ENCODE data around the gene IL1RAPL1.

IL1RAPL1 gene

DNA sequence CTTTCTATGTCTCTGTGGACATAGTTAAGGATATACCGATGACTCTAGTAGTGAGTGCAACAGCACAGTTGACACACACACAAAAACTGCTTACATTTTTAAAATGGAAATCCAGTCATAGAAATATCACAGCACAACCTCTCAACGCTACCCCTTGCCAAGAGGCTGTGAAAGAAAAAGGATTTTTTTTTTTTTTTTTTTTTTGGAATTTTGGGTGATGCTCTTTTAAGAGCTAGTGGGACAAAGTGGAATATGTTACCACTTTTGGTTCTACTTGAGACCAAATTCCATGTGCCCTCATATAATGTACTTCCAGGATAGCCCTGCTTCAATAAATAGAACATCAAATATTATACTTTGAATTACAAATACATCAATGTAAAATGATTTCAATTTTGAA, 1247.1 kb downstream of the IL1RAPL1 start:
- DNase-seq = no peak

DNA sequence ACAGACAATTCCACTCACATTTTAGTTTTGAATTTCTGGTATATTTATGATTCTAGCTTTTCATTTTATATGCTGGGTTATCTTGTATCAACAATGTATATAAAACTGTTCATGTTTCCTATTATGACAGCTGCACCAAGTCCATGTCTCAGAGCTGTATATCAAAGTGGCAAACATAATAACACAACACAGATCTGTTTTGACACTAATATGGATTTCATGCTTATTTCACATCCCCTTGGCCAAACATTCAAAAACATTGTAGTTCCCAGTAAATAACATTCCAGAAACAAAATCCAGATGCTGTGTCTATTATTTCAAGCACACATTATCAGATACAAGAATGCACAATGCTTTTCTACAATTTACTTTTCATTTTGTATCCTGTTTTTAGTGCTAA, 1247.5 kb downstream of the IL1RAPL1 start:
- no peak for DNase-seq

DNA sequence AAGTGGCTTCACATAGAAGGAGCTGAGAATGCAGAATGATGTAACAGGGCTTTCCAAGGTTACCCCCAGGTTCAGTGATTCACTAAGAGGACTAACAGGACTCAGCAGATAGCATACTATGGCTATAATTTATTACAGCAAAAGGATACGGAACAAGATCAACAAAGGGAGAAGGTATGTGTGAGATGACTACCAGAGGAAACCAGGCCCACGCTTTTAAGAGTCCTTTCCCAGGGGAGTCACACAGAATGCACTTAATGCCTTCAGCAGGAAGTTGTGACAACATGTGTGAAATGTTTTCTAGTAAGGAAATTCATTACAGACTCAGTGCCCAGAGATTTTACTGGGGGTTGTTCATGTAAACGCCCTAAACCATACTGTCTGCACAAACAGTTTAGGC, 1254.5 kb downstream of the IL1RAPL1 start:
- no peak for DNase-seq

DNA sequence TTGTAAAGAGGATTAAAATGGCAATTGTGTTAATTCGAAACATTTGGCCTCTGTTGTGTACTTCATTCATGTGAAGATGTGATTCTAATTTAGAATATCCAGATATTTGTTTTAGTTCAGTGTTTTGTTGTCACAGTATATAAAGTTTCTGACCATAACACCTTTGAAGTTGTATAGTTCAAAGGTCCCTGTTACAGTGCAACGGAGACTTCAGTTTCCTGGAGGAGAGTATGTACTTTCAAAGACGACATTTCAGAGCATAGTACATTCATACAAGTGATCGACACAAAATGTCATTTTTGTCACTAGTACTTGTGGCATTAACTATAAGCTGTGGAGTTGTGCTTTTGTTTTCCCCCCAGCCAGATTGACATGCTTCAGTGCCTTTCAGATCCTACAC, 1255.3 kb downstream of the IL1RAPL1 start:
- no peak for DNase-seq

DNA sequence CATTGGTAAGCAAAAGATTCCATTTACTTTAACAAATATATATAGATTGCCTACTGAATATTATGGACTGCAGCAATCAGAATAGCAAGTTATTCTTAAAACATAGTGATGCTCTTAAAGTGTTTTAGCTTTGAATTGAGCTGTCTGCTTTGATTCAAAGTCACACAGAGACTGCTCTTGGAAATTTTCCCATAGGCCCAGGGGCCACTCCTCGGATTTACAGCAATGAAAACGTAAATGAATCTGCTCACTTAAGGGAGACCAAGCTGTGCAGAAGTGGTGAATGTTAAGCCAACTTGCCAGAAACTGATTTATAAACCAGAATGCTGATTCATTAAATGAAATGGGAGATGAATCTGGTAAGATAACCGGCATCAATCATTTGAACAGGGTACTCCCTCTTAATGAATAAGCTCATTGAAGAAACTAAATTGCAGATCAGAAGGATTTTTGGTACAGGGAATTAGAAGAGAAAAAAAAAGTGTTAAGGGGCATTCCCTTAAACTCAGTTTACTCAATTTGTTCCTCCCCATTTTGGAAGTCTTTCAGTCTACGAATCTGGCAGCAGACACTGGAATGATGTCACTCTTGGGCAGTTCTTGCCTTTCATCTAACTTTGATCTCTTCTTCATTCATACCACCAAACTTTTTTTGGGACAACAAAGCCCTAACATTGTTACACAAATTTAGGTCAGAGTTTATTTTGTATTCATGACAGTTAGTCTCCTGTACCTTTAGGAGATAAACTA, 1264.8 kb downstream of the IL1RAPL1 start:
- DNase-seq = no peak

DNA sequence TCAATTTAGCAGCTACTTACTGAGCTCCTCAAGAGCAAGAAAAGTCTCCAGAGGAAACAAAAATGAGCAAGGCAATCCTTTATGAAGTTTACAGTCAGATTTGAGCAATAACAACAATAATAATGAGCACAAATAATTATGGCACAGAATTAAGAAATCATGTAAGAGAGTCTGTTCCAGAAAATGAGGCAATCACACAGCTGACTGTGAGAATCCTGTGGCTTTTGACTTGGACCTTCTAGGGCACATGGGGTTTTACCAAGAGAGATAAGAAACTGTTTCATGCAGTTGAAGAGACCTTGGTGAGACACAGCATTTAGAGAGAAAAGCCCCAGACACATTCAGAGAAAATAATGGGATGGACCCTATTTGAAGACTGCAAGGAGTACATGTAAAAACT, 1265.5 kb downstream of the IL1RAPL1 start:
- no peak for DNase-seq

DNA sequence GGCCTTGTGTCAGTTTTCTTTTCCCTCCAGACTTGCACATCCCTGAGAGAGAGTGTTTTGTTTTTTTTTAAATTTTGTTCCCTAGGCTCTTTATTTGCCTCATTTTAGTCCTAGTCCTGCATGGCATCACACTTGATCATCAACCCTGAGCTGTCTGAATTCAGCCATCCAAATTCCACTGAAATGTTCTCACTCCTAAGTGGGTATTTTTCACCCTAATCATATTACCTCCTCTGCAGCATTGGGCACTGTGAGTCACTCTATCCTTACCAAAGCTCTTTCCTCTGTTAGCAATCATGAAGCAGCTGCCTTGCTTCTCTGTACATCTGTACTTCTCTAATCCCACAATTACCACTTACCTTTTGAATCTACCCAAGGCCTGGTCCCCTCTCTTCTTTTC, 1271.5 kb downstream of the IL1RAPL1 start:
- no peak for DNase-seq

DNA sequence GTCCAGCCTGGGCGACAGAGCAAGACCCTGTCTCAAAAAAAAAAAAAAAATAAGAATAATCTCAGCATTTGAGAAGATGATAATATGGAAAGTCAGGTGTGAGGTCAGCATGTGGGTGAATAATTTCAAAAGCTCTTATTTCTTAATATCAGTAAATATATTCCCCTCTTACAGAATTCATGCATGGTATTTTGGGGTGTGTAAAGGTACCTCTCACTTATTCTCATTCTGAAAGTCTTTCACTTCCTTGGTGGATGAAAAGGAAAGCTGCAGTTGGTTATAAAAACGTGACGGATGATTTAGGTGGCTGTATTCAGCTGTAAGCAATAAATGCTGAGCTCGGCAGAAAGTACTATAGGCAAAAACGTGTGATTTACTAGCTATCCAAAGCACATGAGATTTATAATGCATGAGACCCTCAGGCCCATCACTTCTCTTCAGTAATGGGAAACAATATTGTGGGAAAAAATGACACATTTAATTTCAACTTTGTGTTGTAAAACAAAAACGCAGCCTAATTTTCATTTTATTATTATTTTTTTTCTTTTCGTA, 1275.0 kb downstream of the IL1RAPL1 start:
- DNase-seq = no peak

DNA sequence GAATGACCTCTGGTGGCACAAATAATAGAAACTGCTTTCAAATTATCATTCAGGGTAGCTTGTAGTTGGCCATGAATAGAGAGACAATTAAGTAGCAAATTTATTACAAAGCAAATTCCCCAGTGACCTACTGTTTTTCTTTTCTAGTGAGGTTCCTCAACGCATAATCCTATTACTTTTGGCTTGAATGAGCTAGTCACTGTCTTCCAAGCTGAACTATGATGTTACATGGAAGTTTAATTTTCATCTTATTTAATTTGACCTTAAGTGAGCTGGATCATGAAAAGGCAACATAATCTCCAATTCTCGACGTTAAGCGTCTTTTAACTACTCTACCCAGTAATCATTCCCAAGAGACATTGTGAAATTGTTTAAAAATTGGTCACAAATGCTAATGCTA, 1280.7 kb downstream of the IL1RAPL1 start:
- no peak for DNase-seq

DNA sequence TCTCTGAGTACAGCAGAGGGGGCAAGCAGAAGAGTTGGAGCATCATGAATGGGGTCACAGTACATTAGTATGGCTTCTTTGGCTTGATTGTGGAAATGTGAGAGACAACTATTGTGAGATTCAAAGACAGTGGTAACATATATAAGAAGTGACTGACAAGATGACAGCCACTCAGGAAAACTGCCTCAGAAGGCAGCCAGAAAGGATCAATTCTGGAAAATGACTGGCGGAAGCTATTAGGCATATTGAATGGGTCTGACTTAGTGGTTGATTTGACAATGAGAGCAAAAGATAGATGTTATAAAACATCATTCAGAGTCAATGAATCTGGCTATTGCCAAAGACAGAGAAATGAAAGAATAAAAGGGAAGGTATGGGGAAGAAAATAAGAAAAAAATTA, 1282.6 kb downstream of the IL1RAPL1 start:
- DNase-seq = no peak

DNA sequence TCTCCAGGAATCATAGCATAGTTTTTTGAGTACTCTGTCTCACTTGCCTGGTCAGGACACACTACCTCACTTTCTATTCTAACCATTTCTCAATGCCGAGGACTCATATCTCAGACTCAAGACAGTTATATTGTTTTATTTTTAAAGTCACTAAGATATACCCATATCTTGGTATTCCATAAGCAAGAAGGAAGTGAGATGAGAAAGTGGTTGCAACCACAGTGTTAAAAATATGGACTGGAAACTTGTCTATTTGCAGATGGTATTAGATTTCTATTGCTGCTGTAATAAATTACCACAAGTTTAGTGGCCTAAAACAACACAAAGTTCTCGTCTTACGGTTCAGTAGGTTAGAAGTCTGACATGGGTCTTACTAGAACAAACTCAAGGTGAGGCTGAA, 1283.4 kb downstream of the IL1RAPL1 start:
- DNase-seq = no peak

DNA sequence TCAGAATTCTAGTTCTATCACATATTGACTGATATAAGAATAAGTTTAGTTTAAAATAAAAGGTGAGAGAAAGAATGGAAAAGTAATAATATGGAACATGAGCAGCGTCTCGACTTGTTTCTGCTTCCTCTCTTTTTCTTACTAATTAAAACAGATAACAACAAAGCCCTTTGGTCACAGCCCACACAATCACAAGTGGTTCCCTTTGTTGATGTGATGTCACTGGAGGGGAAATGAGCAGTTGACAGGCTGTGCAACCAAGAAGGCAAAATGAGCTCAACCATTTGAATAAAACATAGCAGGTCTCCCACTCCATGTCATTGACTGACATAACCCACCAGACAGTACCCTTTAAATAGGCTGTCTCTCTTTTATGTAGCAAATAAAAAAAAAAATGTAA, 1285.6 kb downstream of the IL1RAPL1 start:
- DNase-seq = no peak

DNA sequence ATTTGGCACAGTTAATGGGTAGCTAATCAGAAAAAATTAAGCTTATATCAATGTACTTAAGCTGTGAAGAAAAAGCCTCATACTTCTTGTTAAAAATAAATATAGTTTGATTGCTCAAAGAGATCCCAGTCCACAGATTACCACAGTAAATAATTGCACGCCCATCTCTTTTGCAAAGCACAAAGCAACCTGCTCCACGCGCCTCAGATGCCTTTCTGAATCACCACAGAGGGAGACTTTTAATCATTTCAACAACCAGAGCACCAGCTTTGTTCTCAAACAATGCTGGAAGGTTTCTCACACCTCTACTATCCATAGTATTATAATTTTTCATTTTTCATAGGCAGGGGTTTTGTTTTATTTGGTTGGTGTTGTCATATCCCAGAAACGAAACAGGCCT, 1289.5 kb downstream of the IL1RAPL1 start:
- no peak for DNase-seq

DNA sequence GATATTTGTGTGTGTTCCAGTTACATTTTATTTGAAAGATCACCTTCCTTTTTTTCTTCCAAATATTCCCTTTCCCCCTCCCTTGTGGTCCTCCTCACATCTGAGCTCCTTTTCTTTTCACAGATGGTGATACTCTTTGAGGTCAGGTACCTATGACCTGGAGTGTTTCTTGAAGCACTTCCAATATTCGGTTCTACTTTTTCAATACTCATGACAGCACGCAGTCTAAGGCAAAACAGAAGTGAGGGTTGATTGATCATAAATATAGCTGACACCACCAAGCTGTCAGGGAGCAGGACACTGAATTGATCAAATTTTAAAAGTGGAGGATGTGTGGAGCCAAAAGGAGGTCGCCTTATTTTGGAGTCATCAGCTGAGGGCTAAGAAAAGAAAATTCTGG, 1293.7 kb downstream of the IL1RAPL1 start:
- no peak for DNase-seq

DNA sequence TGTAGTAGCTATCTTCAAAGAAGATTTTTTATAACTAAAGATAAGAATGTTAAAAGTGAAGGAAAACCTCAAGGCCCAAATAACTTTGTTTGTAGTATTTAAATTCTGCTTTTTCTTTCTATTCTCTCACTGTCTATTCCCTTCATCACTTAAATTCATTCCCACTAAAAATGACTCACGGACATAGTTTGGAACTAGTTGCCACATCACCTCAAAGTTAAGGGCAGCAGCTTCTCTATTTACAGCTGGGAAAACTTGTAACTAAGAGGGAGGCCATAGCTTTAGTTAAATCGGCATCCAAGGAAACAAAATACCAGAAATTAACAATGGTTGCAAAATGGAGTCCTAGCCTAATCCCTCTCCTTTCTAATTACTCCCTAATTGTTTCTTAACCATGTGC, 1302.8 kb downstream of the IL1RAPL1 start:
- no peak for DNase-seq

DNA sequence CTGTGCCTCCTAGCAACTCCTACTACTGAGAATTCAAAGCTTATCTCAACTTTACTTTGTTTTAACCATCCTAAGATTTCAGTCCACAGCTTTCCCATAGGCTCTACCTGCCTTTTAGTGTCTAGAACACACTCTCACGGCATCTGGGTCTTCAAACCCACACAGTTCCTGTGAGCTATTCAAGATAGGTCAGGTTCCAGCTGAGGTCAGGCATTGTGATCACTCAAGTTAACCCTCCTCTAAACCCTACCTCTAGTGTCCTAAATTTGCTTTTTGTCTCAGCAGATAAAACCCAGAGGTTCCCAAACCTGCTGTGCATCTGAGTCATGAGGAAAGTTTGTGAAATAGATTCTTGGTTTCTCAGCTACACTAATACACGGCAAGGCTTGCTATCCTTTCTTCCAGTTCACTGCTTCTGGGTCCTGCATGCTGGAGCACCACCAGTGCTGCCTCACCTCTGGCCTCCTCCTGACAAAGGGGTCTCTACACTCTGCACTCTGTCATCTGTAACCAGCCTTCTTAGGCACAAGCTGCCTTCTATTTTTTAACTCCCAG, 1303.5 kb downstream of the IL1RAPL1 start:
- DNase-seq = no peak

DNA sequence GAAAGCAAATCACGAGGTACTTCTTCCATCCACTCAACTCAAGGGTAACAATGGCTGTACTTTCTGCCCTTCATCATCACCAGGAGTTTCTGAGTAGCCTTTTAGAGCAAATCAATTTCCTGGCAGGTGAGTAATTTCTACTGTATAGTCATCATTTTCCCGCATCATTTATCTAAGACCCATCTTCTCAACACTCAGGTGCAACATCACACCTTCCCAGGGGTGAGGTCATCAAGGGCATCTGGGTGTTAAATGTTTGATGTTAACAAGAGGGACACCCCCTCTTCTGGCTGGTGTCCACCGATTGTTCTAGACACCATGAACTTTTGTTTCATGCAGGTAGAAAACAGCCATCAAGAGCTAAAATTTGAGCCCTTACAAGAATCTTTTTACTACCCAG, 1314.8 kb downstream of the IL1RAPL1 start:
- no peak for DNase-seq

DNA sequence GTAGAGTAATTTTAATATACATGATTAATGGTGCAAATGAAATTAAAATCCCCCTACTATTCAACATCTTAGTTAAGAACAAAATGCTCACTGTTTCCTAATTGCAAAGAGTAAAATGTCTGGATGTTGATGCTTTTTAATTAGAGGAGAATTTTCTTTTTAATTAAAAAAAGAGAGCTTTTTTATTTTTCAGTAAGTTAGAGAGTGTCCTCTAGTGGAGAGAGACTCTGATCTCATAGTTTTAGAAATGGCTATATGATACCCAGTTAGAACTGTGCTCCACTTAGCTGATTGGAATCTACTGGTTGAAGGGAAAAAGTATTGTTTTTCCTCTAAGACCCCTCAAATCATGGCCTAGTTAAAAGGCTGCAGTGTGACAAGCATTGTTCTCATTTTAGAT, 1316.1 kb downstream of the IL1RAPL1 start:
- no peak for DNase-seq

DNA sequence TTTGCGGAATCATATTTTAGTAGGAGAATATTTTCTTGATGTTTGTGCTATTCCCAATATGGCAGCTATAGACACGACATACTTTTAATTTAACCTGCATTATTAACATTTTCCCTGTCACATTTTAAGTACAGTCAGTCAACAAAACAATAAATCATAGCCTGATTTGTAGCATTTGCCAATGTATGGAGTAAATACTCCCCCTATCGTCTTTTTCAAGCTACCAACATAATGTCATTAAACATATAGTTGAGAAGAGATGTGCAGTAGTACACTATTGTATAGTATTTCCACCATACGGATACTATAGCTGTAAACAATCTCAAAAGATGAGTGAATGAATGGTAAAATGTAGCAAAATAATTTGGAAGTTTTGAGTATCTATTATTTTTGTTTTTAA, 1324.4 kb downstream of the IL1RAPL1 start:
- DNase-seq = no peak

DNA sequence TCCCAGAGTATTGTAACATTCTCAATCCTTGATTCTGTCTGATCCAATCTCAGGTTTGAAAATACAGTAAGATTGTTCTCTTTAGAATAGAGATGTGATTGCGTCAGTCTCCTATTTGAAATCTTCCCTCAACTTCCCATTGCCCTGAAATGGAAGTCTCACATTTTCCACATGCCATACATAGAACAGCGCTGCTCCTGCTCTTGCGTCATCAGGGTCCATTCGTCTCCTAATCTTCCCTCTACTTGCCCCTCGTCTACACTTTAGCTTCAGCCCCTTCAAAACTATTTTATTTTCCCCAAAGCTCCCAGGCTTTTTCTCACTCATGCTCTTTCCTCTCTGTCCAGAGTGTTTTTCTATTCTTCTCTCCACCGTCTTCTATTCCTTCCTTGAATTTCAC, 1326.4 kb downstream of the IL1RAPL1 start:
- no peak for DNase-seq

DNA sequence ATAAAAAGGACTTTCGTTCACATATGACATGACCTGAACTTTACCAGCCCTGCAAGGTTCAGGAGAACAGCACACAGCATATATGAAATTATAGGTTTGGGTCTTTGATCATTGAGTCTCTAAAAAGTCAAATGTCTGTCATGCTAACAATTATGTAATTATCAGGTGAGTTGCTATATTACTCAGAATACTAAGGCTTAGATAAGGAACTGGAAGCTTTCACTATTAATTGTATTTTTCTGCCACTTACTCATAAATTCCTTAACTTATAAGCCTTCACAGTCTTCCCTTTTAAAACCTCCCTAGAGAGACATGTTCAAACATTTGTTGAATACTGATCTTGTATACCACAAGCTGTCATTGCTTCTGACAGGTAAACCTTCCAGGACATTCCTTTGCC, 1335.4 kb downstream of the IL1RAPL1 start:
- no peak for DNase-seq

DNA sequence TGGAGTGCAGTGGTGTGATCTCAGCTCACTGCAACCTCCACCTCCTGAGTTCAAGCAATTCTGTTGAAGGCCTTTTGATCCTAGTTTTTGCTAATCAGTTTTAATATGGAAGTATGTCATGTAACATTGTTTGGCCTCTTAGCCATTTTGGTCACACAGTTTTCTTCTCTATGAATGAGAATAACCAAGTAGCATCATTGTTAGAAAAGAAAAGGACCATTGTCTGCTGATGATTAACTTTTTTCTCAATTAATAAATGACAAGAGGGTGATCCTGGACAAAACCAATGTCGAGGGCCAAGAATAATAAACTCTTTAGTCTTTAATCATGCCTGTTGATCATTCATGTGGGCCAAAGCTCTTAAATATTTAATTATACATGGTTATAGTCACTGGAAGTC, 1338.8 kb downstream of the IL1RAPL1 start:
- DNase-seq = no peak

DNA sequence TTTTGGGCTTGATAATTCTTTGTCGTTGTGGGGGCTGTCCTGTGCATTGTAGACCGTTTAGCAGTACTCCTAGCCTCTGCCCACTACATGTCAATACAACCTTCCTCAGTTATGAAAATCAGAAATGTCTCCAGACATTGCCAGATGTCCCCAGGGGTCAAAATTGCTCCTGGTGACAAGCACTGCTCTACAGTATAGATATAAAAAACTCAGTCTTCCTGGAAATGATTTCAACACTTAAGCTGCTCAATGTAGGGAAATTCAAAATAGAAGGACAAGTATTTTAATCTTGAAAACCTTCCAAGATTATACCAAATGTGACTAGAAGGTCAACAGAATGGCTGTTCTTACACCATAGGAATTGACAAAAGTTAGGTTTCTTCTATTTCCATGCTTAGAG, 1339.4 kb downstream of the IL1RAPL1 start:
- no peak for DNase-seq

DNA sequence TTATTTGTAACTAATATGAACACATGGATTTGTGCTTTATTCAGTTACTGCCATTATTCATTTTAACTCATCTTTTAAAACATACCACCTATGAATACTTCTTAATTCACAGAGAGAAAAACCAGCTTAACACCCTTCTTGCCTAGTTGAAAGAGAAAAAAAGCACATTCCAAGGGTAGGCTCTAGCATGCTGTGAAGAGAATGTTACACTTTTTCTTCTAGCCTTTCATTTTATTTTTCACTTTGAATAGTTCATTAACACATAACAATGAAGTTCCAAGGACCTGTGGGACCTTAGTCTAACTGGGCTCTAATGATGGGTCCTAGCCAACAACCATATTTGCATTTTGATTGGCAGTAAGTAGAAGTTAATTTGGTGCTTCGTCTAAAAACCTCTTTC, 1348.2 kb downstream of the IL1RAPL1 start:
- no peak for DNase-seq

DNA sequence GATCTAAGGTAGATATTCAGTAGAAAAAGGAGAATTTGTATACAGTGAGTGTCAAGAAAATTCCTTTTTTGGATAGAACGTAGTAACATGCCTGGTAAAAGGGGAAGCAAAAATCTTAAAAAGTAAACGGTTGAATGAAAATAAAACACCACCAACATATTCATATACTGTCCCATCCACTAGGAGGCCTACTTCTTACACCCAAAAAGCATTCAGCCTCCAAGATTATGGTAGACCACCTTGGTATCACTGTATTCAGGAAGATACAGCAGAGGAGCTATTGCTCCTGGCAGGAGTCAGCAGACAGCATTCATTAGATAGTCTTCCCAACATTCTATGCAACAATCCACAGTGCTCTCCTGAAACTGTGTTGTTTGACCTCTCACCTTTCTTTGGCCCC, 1353.5 kb downstream of the IL1RAPL1 start:
- DNase-seq = no peak

Measured in NCI-H2171 (cell line).